Keratinocyte (primary cell): ENCODE measurements around the gene TPO.

Experiments used
- EZH2 ChIP-seq: IDR thresholded peaks from one replicate; pipeline ENCODE4 v1.6.1; 2012; ENCODE audit warnings: inconsistent platforms, mild to moderate bottlenecking, low read length, moderate library complexity
- TF ChIP-seq, protein P1 (sequence below), 3 experiments: IDR thresholded peaks in 1 of 3; conservative IDR thresholded peaks in 1 of 3; optimal IDR thresholded peaks in 1 of 3; 2 replicates in 2 of 3; 3 replicates in 1 of 3; pipeline versions ENCODE3 to v1.5.1; 2011; ENCODE audit warnings: low read length in 3 of 3, mild to moderate bottlenecking in 3 of 3, moderate library complexity in 2 of 3, control low read depth in 1 of 3, inconsistent platforms in 1 of 3; ENCODE audit not compliant: insufficient read depth in 2 of 3; ENCODE audit errors: extremely low read depth in 1 of 3

DNA sequence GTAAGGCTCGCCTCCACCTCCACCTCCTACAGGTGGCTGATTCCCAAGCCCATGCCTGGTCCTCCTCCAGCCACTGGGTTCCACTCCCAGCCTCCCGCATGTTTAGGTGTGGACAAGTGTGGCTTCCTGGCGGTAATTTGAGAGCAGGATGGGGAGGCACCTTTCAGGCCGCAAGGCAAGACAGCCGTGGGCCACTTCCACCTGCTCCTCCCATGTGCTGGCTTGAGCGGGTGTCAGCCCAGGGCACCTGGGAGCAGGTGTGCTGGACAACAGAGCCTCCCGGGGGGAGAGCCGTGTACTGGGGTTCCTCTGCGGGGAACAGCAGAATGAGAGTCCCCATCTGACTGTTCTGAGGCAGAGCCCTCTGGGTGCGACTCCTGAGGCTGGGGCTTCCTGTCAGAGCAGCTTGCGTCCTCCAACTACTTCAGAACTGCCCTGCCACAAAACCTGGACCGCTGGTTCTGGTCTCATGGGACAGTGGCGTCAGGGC lies 83.9 kb downstream of the TPO start:
- TF ChIP-seq, protein P1, sequence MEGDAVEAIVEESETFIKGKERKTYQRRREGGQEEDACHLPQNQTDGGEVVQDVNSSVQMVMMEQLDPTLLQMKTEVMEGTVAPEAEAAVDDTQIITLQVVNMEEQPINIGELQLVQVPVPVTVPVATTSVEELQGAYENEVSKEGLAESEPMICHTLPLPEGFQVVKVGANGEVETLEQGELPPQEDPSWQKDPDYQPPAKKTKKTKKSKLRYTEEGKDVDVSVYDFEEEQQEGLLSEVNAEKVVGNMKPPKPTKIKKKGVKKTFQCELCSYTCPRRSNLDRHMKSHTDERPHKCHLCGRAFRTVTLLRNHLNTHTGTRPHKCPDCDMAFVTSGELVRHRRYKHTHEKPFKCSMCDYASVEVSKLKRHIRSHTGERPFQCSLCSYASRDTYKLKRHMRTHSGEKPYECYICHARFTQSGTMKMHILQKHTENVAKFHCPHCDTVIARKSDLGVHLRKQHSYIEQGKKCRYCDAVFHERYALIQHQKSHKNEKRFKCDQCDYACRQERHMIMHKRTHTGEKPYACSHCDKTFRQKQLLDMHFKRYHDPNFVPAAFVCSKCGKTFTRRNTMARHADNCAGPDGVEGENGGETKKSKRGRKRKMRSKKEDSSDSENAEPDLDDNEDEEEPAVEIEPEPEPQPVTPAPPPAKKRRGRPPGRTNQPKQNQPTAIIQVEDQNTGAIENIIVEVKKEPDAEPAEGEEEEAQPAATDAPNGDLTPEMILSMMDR (optimal IDR thresholded peaks at IDR 0.05 in 1 of 3, IDR thresholded peaks at IDR 0.05 in 1 of 3, conservative IDR thresholded peaks at IDR 0.05 in 1 of 3; ENCODE audit: extremely low read depth in 1 of 3, insufficient read depth in 2 of 3, low read length in 3 of 3) = no peak
- no peak for TF ChIP-seq EZH2
